K562 (cell line): ENCODE measurements around the gene KATNB1. TPM values are rescaled to one million over a fixed set of nuclear protein-coding genes. Genes with fewer than 3 reads are reported as not detected.

Source experiments
- BHLHE40 ChIP-seq: IDR thresholded peaks from 2 replicates; pipeline ENCODE4 v1.6.1; 2011; ENCODE audit warnings: low read length, improper control_type of control experiment
- CHD1 ChIP-seq: fragments of 200-600 bp; sonication (generic); IDR thresholded peaks from one replicate; pipeline ENCODE4 v1.6.1; 2012; ENCODE audit warnings: mild to moderate bottlenecking, moderate library complexity, low read length, inconsistent platforms
- EWSR1 ChIP-seq: fragments of 450-650 bp; IDR thresholded peaks from 2 replicates; pipeline ENCODE4 v1.6.1; 2018; ENCODE audit warnings: borderline replicate concordance, mild to moderate bottlenecking, low read depth, moderate library complexity; ENCODE audit not compliant: partially characterized antibody
- HOMEZ ChIP-seq: fragments of 250-450 bp; sonication (Bioruptor Pico); IDR thresholded peaks from 2 replicates; pipeline ENCODE4 v1.4.0; 2020; ENCODE audit warnings: mild to moderate bottlenecking, moderate library complexity
- IRF2 ChIP-seq: sonication (generic); formaldehyde crosslinking; IDR thresholded peaks from 2 replicates; pipeline ENCODE4 v1.8.1; 2022; ENCODE audit warnings: mild to moderate bottlenecking, missing genetic modification reagents
- KAT2B ChIP-seq: IDR thresholded peaks from one replicate; pipeline ENCODE4 v1.6.1; 2012; ENCODE audit warnings: low read depth, mild to moderate bottlenecking, control low read depth, inconsistent platforms, low read length, moderate library complexity
- POU5F1 ChIP-seq: fragments of 150-350 bp; IDR thresholded peaks from 2 replicates; pipeline ENCODE4 v1.6.1; 2014; ENCODE audit warnings: borderline replicate concordance, low read length, low read depth, mild to moderate bottlenecking; ENCODE audit not compliant: partially characterized antibody
- RBM15 ChIP-seq: fragments of 200-400 bp; formaldehyde crosslinking; IDR thresholded peaks from 2 replicates; pipeline ENCODE4 v1.6.1; 2018; ENCODE audit warnings: mild to moderate bottlenecking, low read length, moderate library complexity; ENCODE audit not compliant: insufficient read depth
- RUNX1 ChIP-seq: sonication (generic); IDR thresholded peaks from 2 replicates; pipeline ENCODE4 v1.6.1; 2016; ENCODE audit warnings: antibody characterized with exemption, low read depth
- SIRT6 ChIP-seq: IDR thresholded peaks from one replicate; pipeline ENCODE4 v1.6.1; 2012; ENCODE audit warnings: low read depth, mild to moderate bottlenecking, control low read depth, inconsistent platforms, low read length, moderate library complexity
- SMARCE1 ChIP-seq: fragments of 450-650 bp; IDR thresholded peaks from 2 replicates; pipeline ENCODE4 v1.7.1; 2016; ENCODE audit warnings: mild to moderate bottlenecking
- TEAD2 ChIP-seq: fragments of 450-650 bp; IDR thresholded peaks from 2 replicates; pipeline ENCODE4 v1.6.1; 2016; ENCODE audit warnings: missing genetic modification characterization, control low read depth, missing compliant biosample characterization
- ZNF197 ChIP-seq: fragments of 200-800 bp; sonication (Bioruptor generic); IDR thresholded peaks from 2 replicates; pipeline ENCODE4 v1.6.1; 2016; ENCODE audit warnings: low read depth, missing genetic modification characterization, missing compliant biosample characterization
- ZNF212 ChIP-seq: fragments of 450-650 bp; formaldehyde crosslinking; IDR thresholded peaks from 2 replicates; pipeline ENCODE4 v1.4.0; 2020; ENCODE audit warnings: mild to moderate bottlenecking
- ZNF780A ChIP-seq: fragments of 250-450 bp; sonication (Bioruptor Pico); IDR thresholded peaks from 2 replicates; pipeline ENCODE4 v1.5.0; 2021; ENCODE audit warnings: mild to moderate bottlenecking
- ZSCAN32 ChIP-seq: fragments of 450-650 bp; formaldehyde crosslinking; IDR thresholded peaks from 2 replicates; pipeline ENCODE4 v1.4.0; 2020; ENCODE audit warnings: mild to moderate bottlenecking, moderate library complexity
- polyA plus RNA-seq, 8 experiments: library from polyadenylated mRNA; depleted of rRNA in 4 of 8; stranded (reverse) in 5 of 8; unstranded in 3 of 8; fragments of >200 nt; fragmentation: Nextera tagmentation in 2 of 8; fragmentation: Illumina TruSeq in 1 of 8; extraction: Ambion mirVana in 2 of 8; extraction: Trizol in 1 of 8; gene quantifications; 2 replicates each; pipeline versions ENCODE4 v1.2.1 to v1.2.3, GENCODE V29; 2011 to 2014; ENCODE audit warnings: inconsistent platforms in 1 of 8, missing spikeins in 1 of 8
- total RNA-seq, 7 experiments: library from RNA; depleted of rRNA in 6 of 7; stranded (reverse); fragments of >200 nt in 6 of 7; fragmentation: Illumina TruSeq in 2 of 7; extraction: Trizol in 2 of 7; gene quantifications; 2 replicates each; pipeline versions ENCODE4 v1.2.1 to v1.2.3, GENCODE V29; 2011 to 2021; ENCODE audit warnings: low replicate concordance in 1 of 7
- TF ChIP-seq, protein P1 (sequence below): fragments of 250-450 bp; sonication (Bioruptor Pico); IDR thresholded peaks from 2 replicates; pipeline ENCODE4 v1.5.0; 2021
- TF ChIP-seq, protein P2 (sequence below): fragments of 450-650 bp; IDR thresholded peaks from 2 replicates; pipeline ENCODE4 v1.6.1; 2018; ENCODE audit not compliant: partially characterized antibody

KATNB1 gene
- total and polyA plus RNA-seq, 9 of the 15 experiments (the other 6 are each of a cell fraction or from before 2014, with no cell fraction given): 1.2 to 52.6 (median 21.9) TPM

GRCh38 chr16:57736419-57737351 is 1.1 kb downstream of the KATNB1 start (continued):
- no peak for TF ChIP-seq ZNF212
- TF ChIP-seq RBM15: no peak
- TF ChIP-seq TEAD2 (tag): no peak
- TF ChIP-seq ZNF197 (CRISPR knock-in tag): no peak
- no peak for TF ChIP-seq BHLHE40
- TF ChIP-seq RUNX1: no peak
- TF ChIP-seq ZSCAN32 (CRISPR knock-in tag): no peak
- no peak for TF ChIP-seq POU5F1
- TF ChIP-seq SIRT6: no peak
- no peak for TF ChIP-seq ZNF780A (CRISPR knock-in tag)
- no peak for TF ChIP-seq EWSR1
- TF ChIP-seq HOMEZ (CRISPR knock-in tag): no peak
- TF ChIP-seq, protein P1, sequence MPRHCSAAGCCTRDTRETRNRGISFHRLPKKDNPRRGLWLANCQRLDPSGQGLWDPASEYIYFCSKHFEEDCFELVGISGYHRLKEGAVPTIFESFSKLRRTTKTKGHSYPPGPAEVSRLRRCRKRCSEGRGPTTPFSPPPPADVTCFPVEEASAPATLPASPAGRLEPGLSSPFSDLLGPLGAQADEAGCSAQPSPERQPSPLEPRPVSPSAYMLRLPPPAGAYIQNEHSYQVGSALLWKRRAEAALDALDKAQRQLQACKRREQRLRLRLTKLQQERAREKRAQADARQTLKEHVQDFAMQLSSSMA (CRISPR knock-in tag): no peak
- TF ChIP-seq KAT2B: no peak
- TF ChIP-seq, protein P2, sequence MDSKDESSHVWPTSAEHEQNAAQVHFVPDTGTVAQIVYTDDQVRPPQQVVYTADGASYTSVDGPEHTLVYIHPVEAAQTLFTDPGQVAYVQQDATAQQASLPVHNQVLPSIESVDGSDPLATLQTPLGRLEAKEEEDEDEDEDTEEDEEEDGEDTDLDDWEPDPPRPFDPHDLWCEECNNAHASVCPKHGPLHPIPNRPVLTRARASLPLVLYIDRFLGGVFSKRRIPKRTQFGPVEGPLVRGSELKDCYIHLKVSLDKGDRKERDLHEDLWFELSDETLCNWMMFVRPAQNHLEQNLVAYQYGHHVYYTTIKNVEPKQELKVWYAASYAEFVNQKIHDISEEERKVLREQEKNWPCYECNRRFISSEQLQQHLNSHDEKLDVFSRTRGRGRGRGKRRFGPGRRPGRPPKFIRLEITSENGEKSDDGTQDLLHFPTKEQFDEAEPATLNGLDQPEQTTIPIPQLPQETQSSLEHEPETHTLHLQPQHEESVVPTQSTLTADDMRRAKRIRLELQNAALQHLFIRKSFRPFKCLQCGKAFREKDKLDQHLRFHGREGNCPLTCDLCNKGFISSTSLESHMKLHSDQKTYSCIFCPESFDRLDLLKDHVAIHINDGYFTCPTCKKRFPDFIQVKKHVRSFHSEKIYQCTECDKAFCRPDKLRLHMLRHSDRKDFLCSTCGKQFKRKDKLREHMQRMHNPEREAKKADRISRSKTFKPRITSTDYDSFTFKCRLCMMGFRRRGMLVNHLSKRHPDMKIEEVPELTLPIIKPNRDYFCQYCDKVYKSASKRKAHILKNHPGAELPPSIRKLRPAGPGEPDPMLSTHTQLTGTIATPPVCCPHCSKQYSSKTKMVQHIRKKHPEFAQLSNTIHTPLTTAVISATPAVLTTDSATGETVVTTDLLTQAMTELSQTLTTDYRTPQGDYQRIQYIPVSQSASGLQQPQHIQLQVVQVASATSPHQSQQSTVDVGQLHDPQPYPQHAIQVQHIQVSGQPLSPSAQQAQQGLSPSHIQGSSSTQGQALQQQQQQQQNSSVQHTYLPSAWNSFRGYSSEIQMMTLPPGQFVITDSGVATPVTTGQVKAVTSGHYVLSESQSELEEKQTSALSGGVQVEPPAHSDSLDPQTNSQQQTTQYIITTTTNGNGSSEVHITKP: peak; percentile 4
- no peak for TF ChIP-seq SMARCE1
- no peak for TF ChIP-seq IRF2
- no peak for TF ChIP-seq CHD1
